DND-41 (cell line): ENCODE results near the gene MRPL40.

Experiments used
- CTCF ChIP-seq: IDR thresholded peaks from 2 replicates; pipeline ENCODE4 v1.5.1; 2012; ENCODE audit warnings: borderline replicate concordance, low read length, moderate library complexity, mild to moderate bottlenecking; ENCODE audit not compliant: poor library complexity, severe bottlenecking; ENCODE audit errors: extremely low read depth
- EZH2 ChIP-seq: IDR thresholded peaks from 3 replicates; pipeline ENCODE4 v1.6.1; 2012; ENCODE audit warnings: borderline replicate concordance, low read depth, mild to moderate bottlenecking, moderate library complexity, low read length, inconsistent platforms; ENCODE audit not compliant: severe bottlenecking

- TF ChIP-seq CTCF (no peak), EZH2 (no peak)
Observed at GRCh38 chr22:19482297-19482696, 50.0 kb downstream of the MRPL40 start.
